ENCODE data around the gene DBT. TPM values are rescaled to one million over a fixed set of nuclear protein-coding genes. Genes with fewer than 3 reads are reported as not detected.

Gene DBT
- total and polyA plus RNA-seq, 4 donors, result 3.4 to 19.1 (median 9.2) TPM

DNA sequence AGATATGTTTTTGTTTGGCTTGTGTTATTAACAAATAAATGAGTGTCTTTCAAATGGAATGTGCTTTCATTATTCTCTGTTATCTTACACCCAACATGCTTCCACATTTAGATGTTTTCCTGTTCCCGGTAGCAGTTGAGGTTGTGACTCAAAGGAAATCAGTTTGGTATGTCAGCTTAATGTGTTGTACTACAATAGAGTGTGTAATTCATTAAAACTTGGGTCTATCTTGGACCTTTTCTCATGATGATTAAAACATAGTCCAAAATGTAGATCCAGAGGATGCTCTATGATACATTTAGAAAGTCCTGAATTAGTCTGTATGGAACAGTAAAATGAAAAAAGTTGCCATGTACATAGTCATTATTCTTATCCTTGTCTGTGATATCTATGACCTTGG lies 43.1 kb upstream of the DBT start:
- peaks cover 0 to 3% (median 0%) of the 10 kb centered on the region in 5 donors for H3K4me1 ChIP-seq (ENCODE audit: control insufficient read depth in 5 of 5, insufficient read depth in 5 of 5, low read length in 5 of 5)
- H3K27me3 ChIP-seq (ENCODE audit: control insufficient read depth in 3 of 3, insufficient read depth in 3 of 3, low read length in 2 of 3), result no peaks in the 10 kb centered on the region
- no peak overlapping the region for H3K27ac ChIP-seq (ENCODE audit: low read depth in 1 of 2, low read length in 1 of 2)
- no peak overlapping the region for H3K4me3 ChIP-seq
- ATAC-seq (ENCODE audit: insufficient read depth, low FRiP score), result no peak
- WGBS, 2 donors, result 20 to 25% methylated on average over 1 of the region's 1 CpG
- H3K36me3 ChIP-seq (ENCODE audit: control insufficient read depth in 4 of 4, insufficient read depth in 4 of 4, low read length in 4 of 4), result peaks cover 15 to 29% (median 16%) of the 10 kb centered on the region in 4 donors
- H3K9me3 ChIP-seq (ENCODE audit: control insufficient read depth in 4 of 4, insufficient read depth in 3 of 4, low read length in 3 of 4), result no peaks in the 10 kb centered on the region
- no peak overlapping the region for H3K9ac ChIP-seq (ENCODE audit: insufficient read depth in 1 of 2, low read length in 2 of 2)
- DNase-seq, result peak in 1 of 3 donors; percentile 5
- TF ChIP-seq CTCF (IDR thresholded peaks at IDR 0.05; ENCODE audit: control extremely low read depth, extremely low read depth), result no peak

- no peak for ATAC-seq (ENCODE audit: insufficient read depth, low FRiP score)
- no peak overlapping the region for H3K27ac ChIP-seq (ENCODE audit: low read depth in 1 of 2, low read length in 1 of 2)
- peaks cover 20 to 41% (median 26%) of the 10 kb centered on the region in 4 donors for H3K36me3 ChIP-seq (ENCODE audit: control insufficient read depth in 4 of 4, insufficient read depth in 4 of 4, low read length in 4 of 4)
- H3K9ac ChIP-seq (ENCODE audit: insufficient read depth in 1 of 2, low read length in 2 of 2), result no peak overlapping the region
- 96 to 98% methylated on average over 2 of the region's 2 CpGs for WGBS, 2 donors
- H3K9me3 ChIP-seq (ENCODE audit: control insufficient read depth in 4 of 4, insufficient read depth in 3 of 4, low read length in 3 of 4), result no peaks in the 10 kb centered on the region
- H3K4me1 ChIP-seq (ENCODE audit: control insufficient read depth in 5 of 5, insufficient read depth in 5 of 5, low read length in 5 of 5), result peaks cover 0 to 3% (median 0%) of the 10 kb centered on the region in 5 donors
- no peaks in the 10 kb centered on the region for H3K27me3 ChIP-seq (ENCODE audit: control insufficient read depth in 3 of 3, insufficient read depth in 3 of 3, low read length in 2 of 3)
- no peak for TF ChIP-seq CTCF (IDR thresholded peaks at IDR 0.05; ENCODE audit: control extremely low read depth, extremely low read depth)
- H3K4me3 ChIP-seq, result no peak overlapping the region
- no peak for DNase-seq
Measured at GRCh38 chr1:100290291-100290690, 40.7 kb upstream of the DBT start.

GRCh38 chr1:100287162-100287561 lies 37.5 kb upstream of the DBT start:
- Histone ChIP-seq H3K27me3 (ENCODE audit: control insufficient read depth in 3 of 3, insufficient read depth in 3 of 3, low read length in 2 of 3) (no peaks in the 10 kb centered on the region), H3K4me3 (no peak overlapping the region), H3K4me1 (ENCODE audit: control insufficient read depth in 5 of 5, insufficient read depth in 5 of 5, low read length in 5 of 5) (no peaks in the 10 kb centered on the region), H3K36me3 (ENCODE audit: control insufficient read depth in 4 of 4, insufficient read depth in 4 of 4, low read length in 4 of 4) (peaks cover 24 to 49% (median 27%) of the 10 kb centered on the region in 4 donors), H3K9ac (ENCODE audit: insufficient read depth in 1 of 2, low read length in 2 of 2) (no peak overlapping the region), H3K27ac (ENCODE audit: low read depth in 1 of 2, low read length in 1 of 2) (no peak overlapping the region), H3K9me3 (ENCODE audit: control insufficient read depth in 4 of 4, insufficient read depth in 3 of 4, low read length in 3 of 4) (no peaks in the 10 kb centered on the region)
- no peak for ATAC-seq (ENCODE audit: insufficient read depth, low FRiP score)
- WGBS, 2 donors, result 98 to 100% methylated on average over 3 of the region's 3 CpGs
- TF ChIP-seq CTCF (IDR thresholded peaks at IDR 0.05; ENCODE audit: control extremely low read depth, extremely low read depth), result no peak
- DNase-seq, result no peak

- Histone ChIP-seq H3K36me3 (ENCODE audit: control insufficient read depth in 4 of 4, insufficient read depth in 4 of 4, low read length in 4 of 4) (peaks cover 19 to 37% (median 27%) of the 10 kb centered on the region in 4 donors), H3K4me3 (no peak overlapping the region), H3K27me3 (ENCODE audit: control insufficient read depth in 3 of 3, insufficient read depth in 3 of 3, low read length in 2 of 3) (no peaks in the 10 kb centered on the region), H3K9me3 (ENCODE audit: control insufficient read depth in 4 of 4, insufficient read depth in 3 of 4, low read length in 3 of 4) (no peaks in the 10 kb centered on the region), H3K4me1 (ENCODE audit: control insufficient read depth in 5 of 5, insufficient read depth in 5 of 5, low read length in 5 of 5) (no peaks in the 10 kb centered on the region), H3K27ac (ENCODE audit: low read depth in 1 of 2, low read length in 1 of 2) (no peak overlapping the region), H3K9ac (ENCODE audit: insufficient read depth in 1 of 2, low read length in 2 of 2) (no peak overlapping the region)
- no peak for TF ChIP-seq CTCF (IDR thresholded peaks at IDR 0.05; ENCODE audit: control extremely low read depth, extremely low read depth)
- DNase-seq (no peak), ATAC-seq (ENCODE audit: insufficient read depth, low FRiP score) (no peak)
- WGBS, 2 donors, result 95 to 97% methylated on average over 5 of the region's 5 CpGs
Measured at GRCh38 chr1:100284591-100284990, 35.0 kb upstream of the DBT start.

Measured in lung (tissue), 12 donors.